NT2/D1 (cell line): ENCODE data around the gene LRFN2.

ENCODE experiments used
- SUZ12 ChIP-seq: IDR thresholded peaks from 2 replicates; pipeline ENCODE4 v1.6.1; 2011; ENCODE audit not compliant: insufficient read length, insufficient read depth; ENCODE audit errors: extremely low read depth
- YY1 ChIP-seq: IDR thresholded peaks from 2 replicates; pipeline ENCODE4 v1.6.1; 2011; ENCODE audit not compliant: insufficient read length, insufficient read depth
- ZNF274 ChIP-seq: IDR thresholded peaks from 2 replicates; pipeline ENCODE4 v1.6.1; 2011; ENCODE audit warnings: mild to moderate bottlenecking, low read depth, low read length

- TF ChIP-seq YY1 (no peak), SUZ12 (no peak), ZNF274 (no peak)
Observed at GRCh38 chr6:40399888-40400457, 187.2 kb downstream of the LRFN2 start.
